Neutrophil (primary cell): ENCODE data around the gene MAST4.
A peak's percentile ranks its signal among the peaks of the same experiment; 100 is the strongest.

Experiments
- H3K27ac ChIP-seq: fragments of 200-600 bp; sonication (generic); 2 replicates; pipeline ENCODE4 v1.5.1; 2016; ENCODE audit warnings: mild to moderate bottlenecking, moderate library complexity
- H3K27me3 ChIP-seq: fragments of 200-600 bp; sonication (generic); 2 replicates; pipeline ENCODE4 v1.6.0; 2016; ENCODE audit warnings: mild to moderate bottlenecking
- H3K36me3 ChIP-seq: fragments of 200-600 bp; sonication (generic); 2 replicates; pipeline ENCODE4 v1.5.1; 2017
- H3K4me1 ChIP-seq, 2 experiments: fragments of 200-600 bp in 1 of 2; sonication (generic) in 1 of 2; 1 replicate in 1 of 2; 2 replicates in 1 of 2; pipeline versions ENCODE4 v1.5.1 to v1.6.1; 2013 to 2016; ENCODE audit warnings: low read depth in 1 of 2, low read length in 1 of 2, mild to moderate bottlenecking in 1 of 2, moderate library complexity in 1 of 2; ENCODE audit not compliant: control insufficient read depth in 1 of 2, insufficient read depth in 1 of 2
- H3K4me3 ChIP-seq, 2 experiments: fragments of 200-600 bp in 1 of 2; sonication (generic) in 1 of 2; 1 replicate in 1 of 2; 2 replicates in 1 of 2; pipeline ENCODE4 v1.5.1; 2013 to 2016; ENCODE audit warnings: low read depth in 1 of 2, low read length in 1 of 2, mild to moderate bottlenecking in 1 of 2, moderate library complexity in 1 of 2
- H3K9me3 ChIP-seq: fragments of 200-600 bp; sonication (generic); 2 replicates; pipeline ENCODE4 v1.5.1; 2016
- TF ChIP-seq, protein P1 (sequence below): fragments of 200-600 bp; sonication (generic); IDR thresholded peaks from 2 replicates; pipeline ENCODE4 v1.5.1; 2016; ENCODE audit warnings: antibody characterized with exemption

The MAST4 gene

DNA sequence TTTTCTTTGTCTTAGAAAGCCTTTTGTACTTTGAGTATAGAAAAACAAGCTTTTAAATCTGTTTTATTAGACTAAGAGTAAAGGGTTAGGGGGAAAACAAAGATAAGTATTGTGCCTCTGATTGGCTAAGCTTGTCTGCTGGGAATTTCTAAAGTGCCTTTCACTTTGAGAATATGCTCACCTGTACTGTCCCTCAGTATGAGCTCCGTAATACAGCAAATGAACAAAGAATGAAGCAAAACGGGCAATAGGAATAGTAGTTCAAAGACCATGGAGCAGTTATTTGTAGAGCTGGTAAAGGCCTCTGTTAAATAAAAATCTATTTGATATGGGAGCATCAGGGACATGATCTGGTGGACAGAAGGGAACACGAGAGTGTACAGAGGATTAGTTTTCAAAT lies 277.8 kb downstream of the MAST4 start:
- TF ChIP-seq, protein P1, sequence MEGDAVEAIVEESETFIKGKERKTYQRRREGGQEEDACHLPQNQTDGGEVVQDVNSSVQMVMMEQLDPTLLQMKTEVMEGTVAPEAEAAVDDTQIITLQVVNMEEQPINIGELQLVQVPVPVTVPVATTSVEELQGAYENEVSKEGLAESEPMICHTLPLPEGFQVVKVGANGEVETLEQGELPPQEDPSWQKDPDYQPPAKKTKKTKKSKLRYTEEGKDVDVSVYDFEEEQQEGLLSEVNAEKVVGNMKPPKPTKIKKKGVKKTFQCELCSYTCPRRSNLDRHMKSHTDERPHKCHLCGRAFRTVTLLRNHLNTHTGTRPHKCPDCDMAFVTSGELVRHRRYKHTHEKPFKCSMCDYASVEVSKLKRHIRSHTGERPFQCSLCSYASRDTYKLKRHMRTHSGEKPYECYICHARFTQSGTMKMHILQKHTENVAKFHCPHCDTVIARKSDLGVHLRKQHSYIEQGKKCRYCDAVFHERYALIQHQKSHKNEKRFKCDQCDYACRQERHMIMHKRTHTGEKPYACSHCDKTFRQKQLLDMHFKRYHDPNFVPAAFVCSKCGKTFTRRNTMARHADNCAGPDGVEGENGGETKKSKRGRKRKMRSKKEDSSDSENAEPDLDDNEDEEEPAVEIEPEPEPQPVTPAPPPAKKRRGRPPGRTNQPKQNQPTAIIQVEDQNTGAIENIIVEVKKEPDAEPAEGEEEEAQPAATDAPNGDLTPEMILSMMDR, result no peak
- Histone ChIP-seq H3K4me1 (peaks cover 17 to 19% of the 10 kb centered on the region in 2 experiments), H3K27me3 (no peaks in the 10 kb centered on the region), H3K36me3 (no peaks in the 10 kb centered on the region), H3K4me3 (no peak overlapping the region), H3K27ac (no peak overlapping the region), H3K9me3 (no peaks in the 10 kb centered on the region)

DNA sequence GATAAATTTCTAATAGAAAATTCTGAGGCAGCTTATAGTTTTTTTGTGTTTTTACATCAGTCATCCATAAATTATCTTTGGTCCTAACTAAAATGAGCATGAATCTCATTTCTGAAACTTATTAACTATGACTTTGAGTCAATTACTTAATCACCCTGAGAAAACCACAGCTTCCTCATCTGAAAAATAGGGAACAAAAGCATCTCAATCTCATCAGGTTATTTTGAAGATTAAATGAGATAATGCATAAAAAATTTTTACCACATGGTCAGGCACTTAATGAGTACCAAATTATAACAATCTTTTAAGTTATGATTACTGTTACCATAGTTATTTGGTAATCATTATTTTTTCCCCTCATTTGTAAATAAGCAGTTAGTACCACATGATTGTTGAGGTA lies 279.1 kb downstream of the MAST4 start:
- H3K36me3 ChIP-seq, result no peaks in the 10 kb centered on the region
- peaks cover 17 to 19% of the 10 kb centered on the region in 2 experiments for H3K4me1 ChIP-seq
- H3K27ac ChIP-seq, result peak overlapping the region; percentile 51
- no peak overlapping the region for H3K4me3 ChIP-seq
- H3K9me3 ChIP-seq, result no peaks in the 10 kb centered on the region
- H3K27me3 ChIP-seq, result no peaks in the 10 kb centered on the region
- TF ChIP-seq, protein P1, result no peak

DNA sequence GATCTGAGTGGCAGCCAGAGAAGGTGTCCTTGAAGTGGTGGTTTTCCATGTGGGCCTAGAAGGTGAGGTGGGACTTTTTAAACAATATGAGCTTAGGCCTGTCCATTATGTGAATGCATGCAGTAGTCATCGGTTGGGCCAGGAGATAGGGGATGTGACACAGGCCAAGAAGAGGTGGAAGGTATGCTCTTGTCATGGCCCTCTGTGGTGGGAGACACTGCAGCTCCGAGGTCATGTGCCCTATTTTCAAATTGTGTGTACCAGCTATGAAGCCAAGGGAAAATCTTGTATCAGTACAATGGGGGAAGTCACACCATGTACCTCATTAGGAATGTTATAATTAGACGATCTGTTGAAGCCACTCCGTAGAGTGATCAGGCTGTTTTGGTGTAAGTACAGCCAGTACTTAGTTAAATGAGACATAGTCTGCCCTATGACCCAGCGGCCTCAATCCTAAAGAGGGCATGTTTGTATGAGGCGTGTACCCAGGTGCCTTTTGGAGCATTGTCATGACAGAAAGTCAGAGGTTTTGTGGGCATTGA lies 280.1 kb downstream of the MAST4 start:
- Histone ChIP-seq H3K27ac (no peak overlapping the region), H3K9me3 (no peaks in the 10 kb centered on the region)
- TF ChIP-seq, protein P1, result no peak

DNA sequence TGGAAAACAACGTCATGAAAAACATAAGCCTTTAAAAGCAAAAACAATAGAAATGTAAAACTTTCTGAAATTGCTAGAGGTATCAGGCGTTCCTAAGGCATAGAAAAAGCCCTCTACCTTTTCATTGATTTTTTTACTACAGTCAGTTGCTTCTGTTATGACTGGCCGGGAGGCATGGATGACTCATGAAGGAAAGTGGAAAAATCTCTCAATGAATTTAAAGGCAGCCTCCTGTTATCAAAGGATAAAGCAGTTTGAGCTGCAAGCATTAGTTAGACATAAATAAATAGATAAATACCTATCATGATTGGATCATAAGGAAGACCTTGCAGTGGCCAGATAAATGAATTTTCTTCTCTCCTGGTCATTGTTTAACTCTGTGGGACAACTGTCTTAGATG lies 281.6 kb downstream of the MAST4 start:
- H3K27ac ChIP-seq, result no peak overlapping the region
- no peaks in the 10 kb centered on the region for H3K36me3 ChIP-seq
- H3K4me3 ChIP-seq, result no peak overlapping the region
- H3K27me3 ChIP-seq, result no peaks in the 10 kb centered on the region
- peaks cover 17 to 19% of the 10 kb centered on the region in 2 experiments for H3K4me1 ChIP-seq
- no peaks in the 10 kb centered on the region for H3K9me3 ChIP-seq
- TF ChIP-seq, protein P1, result no peak

More for the DNA sequence above, 280.1 kb downstream of the MAST4 start:
- no peak overlapping the region for H3K4me3 ChIP-seq
- H3K27me3 ChIP-seq, result no peaks in the 10 kb centered on the region
- H3K36me3 ChIP-seq, result no peaks in the 10 kb centered on the region
- peaks cover 17 to 19% of the 10 kb centered on the region in 2 experiments for H3K4me1 ChIP-seq

DNA sequence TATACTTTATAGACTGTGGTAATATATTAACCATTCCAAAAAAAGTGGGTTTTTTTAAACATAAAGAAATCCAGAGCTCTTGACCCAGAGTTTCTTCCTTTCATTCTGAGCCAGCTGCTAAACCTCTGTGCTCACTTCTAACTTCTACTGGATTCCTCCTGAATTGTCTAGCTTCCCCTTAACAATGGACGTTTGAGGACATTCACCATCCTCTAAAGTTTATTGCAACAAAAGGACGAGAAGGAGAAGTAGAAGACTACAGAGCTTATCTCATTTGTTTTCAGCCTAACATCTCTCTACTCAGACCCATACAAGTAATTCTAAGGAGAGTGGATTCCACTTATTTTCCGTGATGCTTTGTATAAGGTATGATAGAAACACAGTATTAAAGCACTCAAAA lies 284.2 kb downstream of the MAST4 start:
- H3K4me1 ChIP-seq, result peaks cover 6 to 9% of the 10 kb centered on the region in 2 experiments
- no peaks in the 10 kb centered on the region for H3K36me3 ChIP-seq
- TF ChIP-seq, protein P1, result no peak
- H3K4me3 ChIP-seq, result no peak overlapping the region
- no peaks in the 10 kb centered on the region for H3K27me3 ChIP-seq
- no peaks in the 10 kb centered on the region for H3K9me3 ChIP-seq
- no peak overlapping the region for H3K27ac ChIP-seq
